Measurements from ENCODE around the gene ABCA12.

DNA sequence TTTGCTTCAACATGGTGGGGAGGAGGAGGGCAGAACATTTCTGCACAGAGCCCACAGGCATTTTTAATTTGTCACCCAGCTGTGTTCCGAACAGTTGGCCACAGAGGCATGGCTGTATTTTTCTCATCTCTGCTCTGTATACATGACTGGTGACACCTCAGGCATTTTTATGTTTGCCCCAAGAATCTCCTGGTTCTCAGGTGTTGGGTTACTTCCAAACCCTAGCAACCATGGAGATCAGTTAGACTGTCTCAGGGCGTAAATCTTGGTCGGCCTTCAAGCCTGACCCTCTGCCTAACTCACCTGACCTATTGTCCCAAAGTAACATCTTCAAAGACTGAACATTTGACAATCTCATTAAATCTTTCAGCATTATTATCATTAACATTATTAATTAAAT, 100.0 kb downstream of the ABCA12 start:
- TF ChIP-seq, protein P1, sequence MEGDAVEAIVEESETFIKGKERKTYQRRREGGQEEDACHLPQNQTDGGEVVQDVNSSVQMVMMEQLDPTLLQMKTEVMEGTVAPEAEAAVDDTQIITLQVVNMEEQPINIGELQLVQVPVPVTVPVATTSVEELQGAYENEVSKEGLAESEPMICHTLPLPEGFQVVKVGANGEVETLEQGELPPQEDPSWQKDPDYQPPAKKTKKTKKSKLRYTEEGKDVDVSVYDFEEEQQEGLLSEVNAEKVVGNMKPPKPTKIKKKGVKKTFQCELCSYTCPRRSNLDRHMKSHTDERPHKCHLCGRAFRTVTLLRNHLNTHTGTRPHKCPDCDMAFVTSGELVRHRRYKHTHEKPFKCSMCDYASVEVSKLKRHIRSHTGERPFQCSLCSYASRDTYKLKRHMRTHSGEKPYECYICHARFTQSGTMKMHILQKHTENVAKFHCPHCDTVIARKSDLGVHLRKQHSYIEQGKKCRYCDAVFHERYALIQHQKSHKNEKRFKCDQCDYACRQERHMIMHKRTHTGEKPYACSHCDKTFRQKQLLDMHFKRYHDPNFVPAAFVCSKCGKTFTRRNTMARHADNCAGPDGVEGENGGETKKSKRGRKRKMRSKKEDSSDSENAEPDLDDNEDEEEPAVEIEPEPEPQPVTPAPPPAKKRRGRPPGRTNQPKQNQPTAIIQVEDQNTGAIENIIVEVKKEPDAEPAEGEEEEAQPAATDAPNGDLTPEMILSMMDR (IDR thresholded peaks at IDR 0.05; ENCODE audit: low read depth, low read length) = no peak
- no peak for TF ChIP-seq EZH2phosphoT487 (IDR thresholded peaks at IDR 0.05; ENCODE audit: low read depth)
